GM19397 (cell line): ENCODE data around the gene SOD3.

Experiments
- ATAC-seq: cut with Tn5 transposase; IDR thresholded peaks from one replicate; pipeline ENCODE4 v1.9.1; 2021; ENCODE audit warnings: mild to moderate bottlenecking, moderate library complexity; ENCODE audit not compliant: unreplicated experiment

Gene SOD3

GRCh38 chr4:24840362-24840761, 45.0 kb downstream of the SOD3 start:
- no peak for ATAC-seq

- ATAC-seq: no peak
These were observed 45.6 kb downstream of the SOD3 start for GRCh38 chr4:24840826-24841543.

DNA sequence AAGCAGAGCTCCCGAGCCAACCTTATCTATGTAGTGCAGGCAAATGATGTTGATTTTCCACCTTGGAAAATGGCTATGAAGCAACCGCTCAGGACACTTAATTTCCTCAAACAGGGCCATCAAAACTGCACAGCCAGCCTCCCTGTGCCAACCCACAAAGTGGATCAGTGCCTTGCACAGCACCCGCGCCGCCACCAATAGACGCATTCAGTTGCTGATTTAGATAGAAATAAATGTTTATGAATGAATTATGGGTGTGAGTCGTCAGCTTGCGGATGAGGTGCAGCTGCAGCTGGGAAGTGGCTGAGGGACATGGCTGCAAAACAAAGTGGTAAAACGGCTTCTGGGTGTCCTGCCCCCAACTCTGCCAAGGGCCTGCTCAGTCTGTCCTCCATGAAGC, 47.0 kb downstream of the SOD3 start:
- no peak for ATAC-seq

GRCh38 chr4:24843096-24843495, 47.7 kb downstream of the SOD3 start:
- ATAC-seq: no peak

DNA sequence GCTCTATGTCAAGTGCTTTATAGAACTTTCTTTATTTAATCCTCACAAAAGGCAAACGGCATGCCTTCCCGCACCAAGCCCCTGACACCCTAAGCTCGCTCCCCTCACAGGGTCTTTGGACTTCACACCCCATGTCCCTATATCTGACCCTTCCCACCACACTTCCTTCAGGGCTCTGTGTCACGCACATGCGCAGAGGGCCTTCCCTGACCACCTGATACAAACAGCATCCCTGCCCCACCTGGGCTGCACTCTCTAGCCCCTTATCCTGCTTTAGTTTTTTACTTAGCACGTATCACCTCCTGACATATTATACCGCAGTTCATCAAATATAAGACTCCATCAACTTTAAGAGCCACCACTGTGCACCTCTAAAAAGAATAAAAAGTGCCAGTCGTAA, 49.8 kb downstream of the SOD3 start:
- no peak for ATAC-seq

- no peak for ATAC-seq
These were observed 50.5 kb downstream of the SOD3 start for GRCh38 chr4:24845902-24846301.

- no peak for ATAC-seq
These were observed 51.3 kb downstream of the SOD3 start for GRCh38 chr4:24846716-24847115.

DNA sequence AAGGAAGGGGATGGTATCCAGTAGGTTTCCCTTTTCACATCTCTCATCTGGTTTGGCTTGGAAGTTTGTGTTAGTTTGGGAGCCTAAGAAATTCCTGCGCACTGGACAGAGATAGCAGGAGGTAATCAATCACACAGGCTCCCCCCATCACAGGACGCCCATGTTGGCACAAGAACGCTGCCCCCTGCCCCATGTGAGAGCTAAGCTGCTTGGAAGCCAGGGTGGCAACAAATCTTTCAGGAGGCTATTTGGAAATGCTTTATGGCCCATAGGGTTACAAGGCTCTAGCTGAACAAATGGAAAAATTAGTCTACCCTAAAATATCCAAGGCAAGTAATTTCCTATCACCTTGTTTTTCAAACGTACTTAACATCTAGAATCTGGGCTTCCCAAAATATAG, 54.0 kb downstream of the SOD3 start:
- no peak for ATAC-seq

- no peak for ATAC-seq
These were observed 54.4 kb downstream of the SOD3 start for GRCh38 chr4:24849756-24850155.
